ENCODE measurements around the gene PLCB2.

Gene PLCB2

DNA sequence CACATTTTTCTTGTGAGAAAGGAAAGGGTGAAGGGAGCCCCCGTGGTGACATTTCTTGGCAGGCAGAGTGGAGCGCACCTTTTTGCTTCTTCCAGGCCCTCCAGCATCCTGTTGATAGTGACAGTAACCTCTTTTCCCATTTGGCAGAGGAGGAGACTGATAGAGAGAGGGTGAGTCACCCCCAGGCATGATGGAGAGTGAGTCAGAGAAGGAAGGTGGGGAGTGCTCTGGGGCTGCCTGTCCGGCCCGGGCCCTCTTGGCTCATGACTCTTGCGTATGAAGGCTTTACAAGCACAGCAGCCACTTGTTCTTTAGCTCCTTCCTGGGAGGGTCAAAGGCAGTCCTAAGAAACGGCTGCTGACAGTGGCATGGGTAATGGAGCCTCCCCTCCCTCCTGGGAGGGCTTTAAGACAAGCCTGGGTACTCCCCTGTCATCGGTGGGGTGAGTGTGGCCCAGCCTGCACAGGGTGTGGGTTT, 40.9 kb downstream of the PLCB2 start:
- Histone ChIP-seq H3K9me3 (ENCODE audit: control insufficient read depth, low read length) (no peaks in the 10 kb centered on the region), H3K36me3 (ENCODE audit: control insufficient read depth, insufficient read depth, low read length) (no peaks in the 10 kb centered on the region), H3K27ac (ENCODE audit: low read depth, low read length, severe bottlenecking) (peak overlapping the region; percentile 73), H3K4me1 (ENCODE audit: control insufficient read depth, insufficient read depth, low read length, poor library complexity, severe bottlenecking) (peaks cover 50% of the 10 kb centered on the region), H3K4me3 (ENCODE audit: extremely low read depth, insufficient read depth, low read length, poor library complexity, severe bottlenecking) (no peak overlapping the region)
- 15 to 46% methylated on average over 3 to 4 of the region's 7 CpGs for WGBS, 2 experiments (ENCODE audit: insufficient coverage in 2 of 2)

DNA sequence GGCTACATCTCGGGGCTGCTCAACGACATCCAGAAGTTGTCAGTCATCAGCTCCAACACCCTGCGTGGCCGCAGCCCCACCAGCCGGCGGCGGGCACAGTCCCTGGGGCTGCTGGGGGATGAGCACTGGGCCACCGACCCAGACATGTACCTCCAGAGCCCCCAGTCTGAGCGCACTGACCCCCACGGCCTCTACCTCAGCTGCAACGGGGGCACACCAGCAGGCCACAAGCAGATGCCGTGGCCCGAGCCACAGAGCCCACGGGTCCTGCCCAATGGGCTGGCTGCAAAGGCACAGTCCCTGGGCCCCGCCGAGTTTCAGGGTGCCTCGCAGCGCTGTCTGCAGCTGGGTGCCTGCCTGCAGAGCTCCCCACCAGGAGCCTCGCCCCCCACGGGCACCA, 41.9 kb downstream of the PLCB2 start:
- Histone ChIP-seq H3K9me3 (ENCODE audit: control insufficient read depth, low read length) (no peaks in the 10 kb centered on the region), H3K36me3 (ENCODE audit: control insufficient read depth, insufficient read depth, low read length) (no peaks in the 10 kb centered on the region), H3K27ac (ENCODE audit: low read depth, low read length, severe bottlenecking) (peak overlapping the region; percentile 73), H3K4me3 (ENCODE audit: extremely low read depth, insufficient read depth, low read length, poor library complexity, severe bottlenecking) (no peak overlapping the region), H3K4me1 (ENCODE audit: control insufficient read depth, insufficient read depth, low read length, poor library complexity, severe bottlenecking) (peaks cover 50% of the 10 kb centered on the region)
- WGBS, 2 experiments (ENCODE audit: insufficient coverage in 2 of 2) = 96 to 97% methylated on average over 19 to 20 of the region's 20 CpGs

DNA sequence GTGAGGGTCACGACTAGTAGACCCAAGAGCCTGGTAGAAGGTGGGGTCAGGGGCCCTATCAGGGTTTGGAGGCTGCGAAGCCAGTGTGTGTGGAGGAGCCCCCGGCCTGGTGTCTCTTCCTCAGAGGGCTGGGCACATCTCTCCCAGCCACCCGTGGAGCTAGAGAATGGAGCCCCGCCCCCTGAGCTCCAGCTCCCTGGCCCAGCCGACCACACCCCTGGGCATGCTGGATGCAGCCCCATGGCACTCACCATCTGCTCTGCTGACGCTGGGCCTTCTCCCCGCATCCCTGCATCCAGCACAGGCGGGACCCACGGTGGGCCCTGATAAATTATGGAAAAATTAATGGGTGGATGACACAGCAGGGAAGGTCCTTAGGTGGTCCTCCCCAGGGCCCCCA, 42.4 kb downstream of the PLCB2 start:
- no peak overlapping the region for H3K27ac ChIP-seq (ENCODE audit: low read depth, low read length, severe bottlenecking)
- H3K4me1 ChIP-seq (ENCODE audit: control insufficient read depth, insufficient read depth, low read length, poor library complexity, severe bottlenecking) = peaks cover 50% of the 10 kb centered on the region
- no peaks in the 10 kb centered on the region for H3K36me3 ChIP-seq (ENCODE audit: control insufficient read depth, insufficient read depth, low read length)
- no peaks in the 10 kb centered on the region for H3K9me3 ChIP-seq (ENCODE audit: control insufficient read depth, low read length)
- 71 to 76% methylated on average over 4 to 10 of the region's 10 CpGs for WGBS, 2 experiments (ENCODE audit: insufficient coverage in 2 of 2)
- no peak overlapping the region for H3K4me3 ChIP-seq (ENCODE audit: extremely low read depth, insufficient read depth, low read length, poor library complexity, severe bottlenecking)

DNA sequence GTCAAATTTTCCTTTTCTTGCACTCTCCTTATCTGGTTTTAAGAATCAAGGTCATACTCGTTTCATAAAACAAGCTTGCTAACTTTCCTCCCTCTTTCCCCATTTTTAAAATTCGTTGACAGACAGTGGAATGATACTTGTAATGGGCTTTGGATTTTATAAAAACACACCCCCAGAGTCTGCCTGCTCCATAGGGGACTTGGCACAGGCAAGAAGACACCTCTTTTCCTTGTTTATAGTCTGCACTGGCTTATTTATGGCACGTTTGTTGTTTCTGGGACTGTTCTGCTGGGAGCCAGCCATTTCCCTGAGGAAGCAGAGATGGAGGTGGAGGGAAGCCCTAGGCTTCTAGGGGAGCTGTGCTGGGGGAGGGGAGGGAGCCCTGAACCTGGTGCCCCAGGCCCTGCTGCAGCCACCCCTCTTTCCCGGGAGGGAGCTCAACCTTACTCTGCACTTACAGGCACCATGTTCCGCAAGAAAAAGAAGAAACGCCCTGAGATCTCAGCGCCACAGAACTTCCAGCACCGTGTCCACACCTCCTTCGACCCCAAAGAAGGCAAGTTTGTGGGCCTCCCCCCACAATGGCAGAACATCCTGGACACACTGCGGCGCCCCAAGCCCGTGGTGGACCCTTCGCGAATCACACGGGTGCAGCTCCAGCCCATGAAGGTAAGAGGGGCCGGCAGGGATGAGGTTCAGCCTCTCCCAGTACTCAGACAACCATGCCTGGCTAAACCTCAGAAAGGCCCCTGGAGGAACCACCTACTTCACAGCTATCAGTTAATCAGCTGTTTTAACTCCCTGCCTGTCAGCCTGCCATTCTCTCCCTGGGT, 43.2 kb downstream of the PLCB2 start:
- Histone ChIP-seq H3K4me1 (ENCODE audit: control insufficient read depth, insufficient read depth, low read length, poor library complexity, severe bottlenecking) (peaks cover 50% of the 10 kb centered on the region), H3K36me3 (ENCODE audit: control insufficient read depth, insufficient read depth, low read length) (no peaks in the 10 kb centered on the region), H3K4me3 (ENCODE audit: extremely low read depth, insufficient read depth, low read length, poor library complexity, severe bottlenecking) (no peak overlapping the region), H3K9me3 (ENCODE audit: control insufficient read depth, low read length) (no peaks in the 10 kb centered on the region), H3K27ac (ENCODE audit: low read depth, low read length, severe bottlenecking) (no peak overlapping the region)
- WGBS, 2 experiments (ENCODE audit: insufficient coverage in 2 of 2) = 92 to 93% methylated on average over 8 to 11 of the region's 16 CpGs

DNA sequence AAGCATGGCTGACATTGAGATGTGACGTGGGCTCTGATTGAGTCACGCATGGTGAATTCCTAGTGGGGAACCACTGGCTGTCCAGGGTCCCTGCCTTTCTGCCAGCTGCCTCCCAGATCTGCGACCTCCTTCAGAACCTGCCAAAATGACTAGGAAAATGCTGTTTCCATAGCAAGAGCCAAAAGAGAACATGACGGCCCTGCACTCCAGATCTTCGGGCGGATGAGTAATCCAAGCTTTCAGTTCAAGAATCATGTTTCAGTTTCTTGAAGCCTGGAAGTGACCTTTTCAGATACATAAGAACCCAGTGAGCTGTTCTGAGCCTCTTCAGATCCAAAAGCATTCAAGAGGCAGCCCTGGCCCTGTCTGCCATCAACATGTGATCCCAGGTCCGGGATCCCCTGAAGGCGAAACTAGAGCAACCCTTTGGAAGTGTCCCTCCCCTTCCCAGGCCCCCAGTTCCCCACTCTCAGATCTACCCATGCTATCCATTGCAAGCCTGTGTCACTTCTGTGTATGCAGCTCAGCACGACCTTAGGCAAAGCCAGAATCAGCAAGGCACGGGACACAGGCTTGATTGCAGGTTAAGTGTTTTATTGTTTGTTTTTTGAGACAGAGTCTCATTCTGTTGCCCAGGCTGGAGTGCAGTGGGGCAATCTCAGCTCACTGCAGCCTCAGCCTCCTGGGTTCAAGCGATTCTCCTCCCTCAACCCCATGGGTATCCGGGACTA, 44.5 kb downstream of the PLCB2 start:
- Histone ChIP-seq H3K9me3 (ENCODE audit: control insufficient read depth, low read length) (no peaks in the 10 kb centered on the region), H3K36me3 (ENCODE audit: control insufficient read depth, insufficient read depth, low read length) (no peaks in the 10 kb centered on the region), H3K4me1 (ENCODE audit: control insufficient read depth, insufficient read depth, low read length, poor library complexity, severe bottlenecking) (peaks cover 59% of the 10 kb centered on the region), H3K27ac (ENCODE audit: low read depth, low read length, severe bottlenecking) (no peak overlapping the region), H3K4me3 (ENCODE audit: extremely low read depth, insufficient read depth, low read length, poor library complexity, severe bottlenecking) (no peak overlapping the region)
- whole genome bisulfite sequencing, 2 experiments (ENCODE audit: insufficient coverage in 2 of 2) = 93 to 97% methylated on average over 11 to 12 of the region's 12 CpGs

DNA sequence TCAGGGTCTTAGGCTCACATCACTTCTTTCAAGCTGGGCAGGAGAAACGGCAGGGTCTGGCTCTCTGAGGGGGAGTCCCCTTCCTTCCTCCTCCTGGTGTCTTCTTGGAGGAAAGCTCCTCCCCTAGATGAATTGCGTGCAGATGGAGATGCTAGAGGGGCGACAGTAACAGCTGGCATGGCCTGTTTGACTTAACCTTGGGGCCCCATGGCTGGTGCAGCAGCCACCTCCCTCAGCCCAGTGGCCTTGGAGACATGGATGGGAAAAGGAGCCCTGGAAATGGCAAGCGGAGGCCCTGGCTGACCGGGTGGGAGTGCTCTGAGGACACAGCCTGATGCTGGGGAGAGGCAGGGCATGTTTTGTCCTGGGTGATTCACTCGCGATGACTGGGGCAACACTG, 48.7 kb downstream of the PLCB2 start:
- WGBS, 2 experiments (ENCODE audit: insufficient coverage in 2 of 2) = 78 to 86% methylated on average over 5 to 6 of the region's 7 CpGs
- Histone ChIP-seq H3K4me3 (ENCODE audit: extremely low read depth, insufficient read depth, low read length, poor library complexity, severe bottlenecking) (no peak overlapping the region), H3K4me1 (ENCODE audit: control insufficient read depth, insufficient read depth, low read length, poor library complexity, severe bottlenecking) (peaks cover 51% of the 10 kb centered on the region), H3K9me3 (ENCODE audit: control insufficient read depth, low read length) (no peaks in the 10 kb centered on the region), H3K36me3 (ENCODE audit: control insufficient read depth, insufficient read depth, low read length) (no peaks in the 10 kb centered on the region), H3K27ac (ENCODE audit: low read depth, low read length, severe bottlenecking) (no peak overlapping the region)

DNA sequence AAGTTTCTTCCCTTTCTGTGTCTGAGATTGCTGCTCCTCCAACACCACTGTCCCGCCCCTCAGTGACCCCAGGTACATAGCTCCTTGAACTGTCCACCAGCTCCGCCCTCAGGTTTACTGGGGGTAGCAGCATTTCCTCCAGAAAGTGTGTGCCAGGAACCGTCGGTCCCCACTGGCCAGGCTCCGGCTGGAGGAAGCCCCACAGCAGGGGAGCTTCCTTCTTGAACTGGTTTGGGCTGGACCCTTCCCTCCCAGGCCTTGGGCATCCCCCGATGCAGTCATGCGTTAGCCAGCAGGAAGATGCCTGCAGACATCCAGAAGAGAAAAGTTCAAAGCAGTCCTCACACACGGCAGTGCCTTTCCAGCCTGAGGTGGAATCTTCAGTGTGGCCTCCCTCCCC, 49.2 kb downstream of the PLCB2 start:
- Histone ChIP-seq H3K36me3 (ENCODE audit: control insufficient read depth, insufficient read depth, low read length) (no peaks in the 10 kb centered on the region), H3K27ac (ENCODE audit: low read depth, low read length, severe bottlenecking) (peak overlapping the region; percentile 71), H3K4me3 (ENCODE audit: extremely low read depth, insufficient read depth, low read length, poor library complexity, severe bottlenecking) (no peak overlapping the region), H3K9me3 (ENCODE audit: control insufficient read depth, low read length) (no peaks in the 10 kb centered on the region), H3K4me1 (ENCODE audit: control insufficient read depth, insufficient read depth, low read length, poor library complexity, severe bottlenecking) (peaks cover 46% of the 10 kb centered on the region)
- WGBS, 2 experiments (ENCODE audit: insufficient coverage in 2 of 2) = 34 to 48% methylated on average over 7 to 8 of the region's 8 CpGs

DNA sequence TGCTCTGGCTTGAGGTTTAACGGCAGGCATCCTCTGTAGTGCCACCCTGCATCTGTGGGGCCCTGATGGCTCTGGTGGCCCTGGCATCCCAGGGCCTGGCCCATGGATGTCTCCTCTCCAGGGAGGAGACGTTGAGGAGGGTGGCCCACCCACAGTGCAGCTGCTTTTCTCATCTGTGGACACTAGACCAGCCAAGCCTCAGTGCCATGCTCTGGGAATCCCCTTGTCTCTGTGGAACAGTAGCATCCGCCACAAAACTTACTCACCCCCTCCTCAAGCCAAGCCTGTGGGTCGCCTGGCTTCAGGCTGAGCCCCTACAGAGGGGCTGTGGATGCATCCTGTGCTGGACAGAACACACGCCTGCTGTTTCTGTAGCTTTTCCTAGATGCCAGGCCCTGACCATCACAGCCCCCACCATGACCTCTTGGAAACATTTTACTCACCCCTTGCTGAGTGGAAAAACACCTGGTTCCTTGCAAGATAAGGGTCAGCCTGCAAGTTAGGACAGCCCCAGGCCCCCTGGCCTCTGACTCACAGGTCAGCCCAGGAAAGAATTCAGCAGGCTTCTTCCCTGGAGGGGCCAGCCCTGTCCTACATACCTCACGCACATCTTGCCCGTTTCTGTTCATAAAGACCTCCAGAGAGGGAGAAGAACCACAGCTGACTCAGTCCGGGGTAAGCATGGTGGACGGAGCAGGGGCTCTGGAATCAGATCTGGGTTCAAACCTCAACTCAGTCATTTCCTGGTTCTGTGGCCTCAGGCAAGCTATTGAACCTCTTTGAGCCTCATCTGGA, 49.9 kb downstream of the PLCB2 start:
- H3K9me3 ChIP-seq (ENCODE audit: control insufficient read depth, low read length) = no peaks in the 10 kb centered on the region
- peaks cover 39% of the 10 kb centered on the region for H3K4me1 ChIP-seq (ENCODE audit: control insufficient read depth, insufficient read depth, low read length, poor library complexity, severe bottlenecking)
- H3K27ac ChIP-seq (ENCODE audit: low read depth, low read length, severe bottlenecking) = peak overlapping the region; percentile 71
- WGBS, 2 experiments (ENCODE audit: insufficient coverage in 2 of 2) = 82 to 83% methylated on average over 9 of the region's 9 CpGs
- H3K4me3 ChIP-seq (ENCODE audit: extremely low read depth, insufficient read depth, low read length, poor library complexity, severe bottlenecking) = no peak overlapping the region
- H3K36me3 ChIP-seq (ENCODE audit: control insufficient read depth, insufficient read depth, low read length) = no peaks in the 10 kb centered on the region

DNA sequence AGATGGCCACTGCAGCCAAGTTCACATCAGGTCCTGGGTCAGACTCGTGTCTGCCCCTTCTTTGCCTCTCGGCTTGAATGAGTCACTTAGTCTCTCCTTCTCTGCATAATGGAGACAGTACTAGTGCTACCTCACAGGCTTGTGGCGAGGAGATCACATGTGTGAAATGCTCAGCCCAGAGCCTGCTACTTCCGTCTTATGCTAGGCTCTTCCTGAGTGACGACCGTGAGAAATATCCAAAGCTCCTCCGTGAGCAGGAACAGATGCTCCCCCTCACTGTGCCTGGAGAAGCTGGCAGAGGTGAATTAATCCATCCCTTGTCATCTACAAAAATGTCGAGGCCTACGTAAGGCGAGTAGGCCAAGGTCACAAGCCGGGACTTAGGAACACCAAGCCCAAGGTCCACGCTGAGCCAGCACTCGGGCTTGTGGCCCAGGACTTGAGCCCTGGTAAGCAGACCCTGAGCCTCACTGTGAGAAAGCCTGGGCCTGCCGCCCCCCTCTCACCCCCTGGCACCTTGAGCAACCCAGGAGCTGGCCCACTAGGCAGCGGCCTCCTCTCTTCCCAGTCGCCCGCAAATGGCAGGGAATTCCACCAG, 51.0 kb downstream of the PLCB2 start:
- Histone ChIP-seq H3K36me3 (ENCODE audit: control insufficient read depth, insufficient read depth, low read length) (no peaks in the 10 kb centered on the region), H3K4me3 (ENCODE audit: extremely low read depth, insufficient read depth, low read length, poor library complexity, severe bottlenecking) (no peak overlapping the region), H3K9me3 (ENCODE audit: control insufficient read depth, low read length) (no peaks in the 10 kb centered on the region), H3K4me1 (ENCODE audit: control insufficient read depth, insufficient read depth, low read length, poor library complexity, severe bottlenecking) (peaks cover 38% of the 10 kb centered on the region), H3K27ac (ENCODE audit: low read depth, low read length, severe bottlenecking) (peak overlapping the region; percentile 29)
- 85 to 87% methylated on average over 16 to 17 of the region's 17 CpGs for WGBS, 2 experiments (ENCODE audit: insufficient coverage in 2 of 2)

DNA sequence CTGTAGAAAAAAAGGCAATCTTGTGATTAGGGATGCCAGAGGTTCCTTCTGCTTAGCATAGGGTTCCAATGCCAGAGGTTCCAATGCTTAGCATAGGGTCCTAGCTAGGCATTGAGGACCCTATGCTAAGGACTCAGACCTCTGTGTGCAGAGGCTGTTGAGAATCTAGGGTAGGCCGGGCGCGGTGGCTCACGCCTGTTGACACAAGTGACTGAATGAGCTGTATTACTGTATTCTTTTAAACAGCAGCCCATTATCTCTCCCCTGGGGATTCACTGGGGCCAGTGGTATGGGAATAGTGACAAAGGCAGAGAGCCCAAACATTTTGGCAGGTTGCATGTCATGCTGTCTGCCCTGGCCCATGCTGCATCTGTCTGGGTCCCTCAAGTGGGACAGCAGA, 52.7 kb downstream of the PLCB2 start:
- Histone ChIP-seq H3K36me3 (ENCODE audit: control insufficient read depth, insufficient read depth, low read length) (no peaks in the 10 kb centered on the region), H3K9me3 (ENCODE audit: control insufficient read depth, low read length) (no peaks in the 10 kb centered on the region), H3K27ac (ENCODE audit: low read depth, low read length, severe bottlenecking) (no peak overlapping the region), H3K4me3 (ENCODE audit: extremely low read depth, insufficient read depth, low read length, poor library complexity, severe bottlenecking) (no peak overlapping the region), H3K4me1 (ENCODE audit: control insufficient read depth, insufficient read depth, low read length, poor library complexity, severe bottlenecking) (peaks cover 45% of the 10 kb centered on the region)
- WGBS, 2 experiments (ENCODE audit: insufficient coverage in 2 of 2) = 100% methylated on average over 4 of the region's 4 CpGs; no CpG with 5 or more reads in 1 of the 2 experiments

All from mesodermal cell (in vitro differentiated cells).